IMR-90 (cell line): ENCODE data around the gene MMD2.

Experiments
- BHLHE40 ChIP-seq: fragments of 150-350 bp; IDR thresholded peaks from 2 replicates; pipeline ENCODE4 v1.6.1; 2016; ENCODE audit warnings: mild to moderate bottlenecking, low read depth, low read length
- CTCF ChIP-seq: conservative IDR thresholded peaks from 2 replicates; pipeline ENCODE4 v1.5.1; 2012; ENCODE audit warnings: mild to moderate bottlenecking, low read depth, low read length, improper control_type of control experiment

- no peak for TF ChIP-seq CTCF
- no peak for TF ChIP-seq BHLHE40
Observed at GRCh38 chr7:4880218-4880617, 78.8 kb downstream of the MMD2 start.
